GM21717 (cell line): ENCODE measurements around the gene LINGO3.
A peak's percentile ranks its signal among the peaks of the same experiment; 100 is the strongest.

Experiments used
- ATAC-seq: cut with Tn5 transposase; IDR thresholded peaks from one replicate; pipeline ENCODE4 v1.9.1; 2021; ENCODE audit warnings: mild to moderate bottlenecking, moderate library complexity; ENCODE audit not compliant: unreplicated experiment

LINGO3 gene

DNA sequence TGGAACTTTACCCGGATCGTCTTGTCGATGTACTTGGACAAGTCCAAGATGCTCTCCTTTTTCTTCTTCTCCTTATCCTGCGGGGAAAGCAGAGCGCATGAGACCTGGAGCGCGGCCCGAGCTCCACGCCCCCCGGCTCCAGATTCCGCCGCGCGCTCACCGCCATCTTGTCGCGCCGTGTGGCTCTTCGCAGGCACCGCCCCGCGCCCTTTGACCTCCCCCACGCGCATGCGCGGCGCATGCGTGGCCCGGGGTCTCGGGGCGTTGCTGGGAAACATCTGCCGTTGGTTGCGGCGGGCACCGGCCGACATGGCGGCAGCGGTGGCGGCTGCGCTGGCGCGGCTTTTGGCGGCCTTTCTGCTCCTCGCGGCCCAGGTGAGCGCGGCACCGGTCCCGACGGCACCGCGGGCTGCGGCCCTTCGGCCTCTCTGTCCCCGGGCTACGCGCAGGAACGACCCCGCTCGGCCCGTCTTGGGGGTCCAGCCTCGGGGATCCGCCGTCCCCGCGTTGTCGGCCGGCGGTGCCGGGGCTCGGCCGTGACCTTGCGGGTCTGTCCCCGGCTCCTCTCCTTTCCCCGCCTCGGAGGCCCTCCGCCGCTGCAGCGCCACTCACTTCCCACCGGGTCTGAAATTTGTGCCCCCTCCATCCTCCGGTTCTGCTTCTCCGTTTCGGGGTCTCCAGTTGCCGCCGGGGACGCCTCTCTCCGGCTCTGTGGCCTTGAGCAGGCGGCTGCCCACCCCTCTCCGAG, 20.6 kb upstream of the LINGO3 start, which contains the start of the genes LSM7 and SPPL2B:
TSS of gene LSM7 (minus strand) at position 186 of the 748 bp plus-strand sequence. CDS start at position 166, 20 bp downstream.
TSS of gene SPPL2B (plus strand) at position 284 of the 748 bp plus-strand sequence. CDS start at position 310, 26 bp downstream.
- peak; percentile 42 for ATAC-seq

GRCh38 chr19:2327773-2328400, 19.9 kb upstream of the LINGO3 start:
- no peak for ATAC-seq

GRCh38 chr19:2326699-2327360, 18.9 kb upstream of the LINGO3 start:
- ATAC-seq, result no peak

DNA sequence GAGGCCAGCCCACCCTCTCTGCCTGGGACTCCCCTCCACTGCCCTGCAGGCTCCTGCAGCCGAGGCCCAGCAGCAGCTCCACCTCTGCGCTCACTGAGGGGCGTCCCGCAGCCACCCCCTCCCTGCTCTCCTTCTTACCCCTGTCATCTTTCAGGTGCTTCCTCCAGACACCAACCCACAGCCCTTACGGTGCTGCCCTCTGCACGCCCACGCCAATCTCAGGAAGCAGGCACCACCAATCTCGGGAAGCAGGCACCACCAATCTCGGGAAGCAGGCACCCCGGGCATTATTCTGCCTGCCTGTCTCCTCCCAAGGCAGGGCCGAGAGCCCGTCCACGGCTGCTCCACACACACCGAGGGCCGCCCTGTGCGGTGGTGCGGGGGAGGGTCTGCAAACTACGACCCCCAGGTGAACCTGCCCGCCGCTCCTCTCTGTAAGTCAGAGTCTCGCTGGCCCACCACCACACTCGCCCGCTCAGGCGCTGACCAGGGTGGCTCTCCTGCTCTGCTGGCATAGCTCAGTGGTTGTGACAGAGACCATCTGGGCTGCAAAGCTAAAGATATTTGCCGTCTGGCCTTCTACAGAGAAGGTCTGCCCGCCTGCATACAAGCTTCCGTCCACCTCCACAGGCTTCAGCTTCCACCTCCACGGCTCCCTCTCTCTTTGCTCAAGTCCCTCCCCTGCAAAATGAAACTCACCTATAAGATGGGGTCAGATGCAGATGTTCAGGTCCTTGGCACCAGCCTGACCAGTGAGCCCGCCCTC, 17.5 kb upstream of the LINGO3 start:
- no peak for ATAC-seq

GRCh38 chr19:2324220-2324948, 16.4 kb upstream of the LINGO3 start:
- no peak for ATAC-seq

DNA sequence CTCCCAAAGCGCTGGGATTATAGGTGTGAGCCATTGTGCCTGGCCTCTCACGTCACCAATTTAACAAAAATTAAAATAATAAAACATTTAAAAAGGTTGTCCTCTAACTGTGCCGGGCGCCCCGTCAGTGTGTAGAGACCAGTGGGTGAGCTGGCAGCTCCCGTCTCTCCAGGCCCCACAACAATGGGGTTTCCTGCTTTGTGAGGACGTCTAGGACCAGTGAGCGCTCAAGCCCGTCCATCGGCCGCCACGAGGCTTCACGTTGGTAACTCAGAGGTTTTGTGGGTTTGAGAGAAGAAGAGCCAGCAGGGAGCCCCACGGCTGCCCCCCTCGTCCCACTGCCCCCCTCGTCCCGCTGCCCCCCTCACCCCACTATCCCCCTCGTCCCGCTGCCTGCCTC, 15.8 kb upstream of the LINGO3 start:
- no peak for ATAC-seq

GRCh38 chr19:2321565-2322283, 13.8 kb upstream of the LINGO3 start:
- ATAC-seq, result no peak

DNA sequence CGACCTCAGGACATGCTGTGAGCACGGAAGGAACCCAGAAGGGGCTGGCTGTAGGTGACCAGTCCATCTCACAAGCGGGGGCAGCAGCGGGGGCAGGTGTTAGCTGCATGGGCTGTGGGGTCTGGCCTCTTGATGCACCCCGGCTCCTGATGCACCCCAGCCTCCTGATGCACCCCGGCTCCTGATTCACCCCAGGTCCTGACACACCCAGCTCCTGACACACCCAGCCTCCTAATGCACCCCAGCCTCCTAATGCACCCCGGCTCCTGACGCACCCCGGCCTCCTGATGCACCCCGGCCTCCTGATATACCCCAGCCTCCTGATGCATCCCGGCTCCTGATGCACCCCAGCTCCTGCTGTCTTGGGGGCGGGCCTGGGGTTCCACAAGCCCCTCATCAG, 13.0 kb upstream of the LINGO3 start:
- ATAC-seq, result no peak

- ATAC-seq, result no peak
Measured at GRCh38 chr19:2320049-2320448, 12.1 kb upstream of the LINGO3 start.

GRCh38 chr19:2319551-2319950, 11.6 kb upstream of the LINGO3 start:
- no peak for ATAC-seq

DNA sequence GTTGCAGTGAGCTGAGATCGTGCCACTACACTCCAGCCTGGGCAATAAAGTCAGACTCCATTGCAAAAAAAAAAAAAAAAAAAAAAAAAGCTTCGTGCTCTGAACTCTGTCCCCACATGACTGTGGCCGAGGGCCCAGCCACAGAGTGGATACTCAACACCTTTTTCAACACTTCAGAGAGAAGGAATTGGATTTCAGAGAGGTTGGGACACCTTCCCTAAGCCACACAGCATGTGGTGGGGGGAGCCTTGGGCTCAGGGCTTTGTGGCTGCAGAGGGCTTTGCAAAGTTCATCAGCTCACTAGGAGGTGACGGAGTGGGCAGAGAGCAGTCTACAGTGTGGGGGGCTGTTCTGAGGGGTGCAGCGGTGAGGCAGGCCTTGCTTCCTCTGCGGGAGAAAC, 11.0 kb upstream of the LINGO3 start:
- ATAC-seq, result no peak

DNA sequence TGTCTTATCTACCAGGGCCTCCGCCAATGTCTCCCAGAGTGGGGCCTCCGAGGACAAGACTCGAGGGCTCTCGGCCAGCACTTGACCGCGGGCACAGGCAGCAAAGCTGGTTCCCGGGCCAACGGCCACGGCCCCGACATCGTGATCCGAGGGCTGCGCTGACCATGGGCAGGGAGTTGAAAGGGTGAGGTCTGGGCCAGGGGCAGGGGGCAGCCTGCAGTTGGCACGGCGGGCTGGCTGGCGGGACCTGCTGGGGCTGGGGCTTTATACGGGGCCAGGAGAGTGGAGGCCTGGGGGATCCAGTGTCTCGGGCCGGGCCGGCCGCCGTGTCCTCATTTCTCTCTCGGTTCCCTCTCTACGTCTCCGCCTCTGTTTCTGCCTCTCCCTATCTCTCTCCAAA, 9.8 kb upstream of the LINGO3 start:
- no peak for ATAC-seq

DNA sequence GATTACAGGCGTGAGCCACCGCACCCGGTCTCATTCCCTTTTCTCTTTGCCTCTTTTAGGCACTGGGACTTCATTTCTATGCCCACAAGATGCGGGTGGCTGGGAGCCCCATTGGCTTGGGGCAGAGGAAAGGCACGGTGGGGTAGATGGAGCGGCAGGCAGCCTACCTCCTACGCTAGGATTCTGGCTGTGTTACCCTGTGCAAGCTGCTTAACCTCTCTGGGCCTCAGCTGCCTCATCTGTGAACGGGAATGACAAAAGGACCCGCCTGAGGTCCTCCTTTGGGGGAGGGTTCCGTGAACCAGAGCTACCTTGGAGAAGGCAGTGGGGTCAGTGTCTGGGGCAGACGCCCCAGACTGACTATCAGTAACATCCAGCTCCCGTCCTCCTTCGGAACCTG, 9.3 kb upstream of the LINGO3 start:
- ATAC-seq, result no peak

DNA sequence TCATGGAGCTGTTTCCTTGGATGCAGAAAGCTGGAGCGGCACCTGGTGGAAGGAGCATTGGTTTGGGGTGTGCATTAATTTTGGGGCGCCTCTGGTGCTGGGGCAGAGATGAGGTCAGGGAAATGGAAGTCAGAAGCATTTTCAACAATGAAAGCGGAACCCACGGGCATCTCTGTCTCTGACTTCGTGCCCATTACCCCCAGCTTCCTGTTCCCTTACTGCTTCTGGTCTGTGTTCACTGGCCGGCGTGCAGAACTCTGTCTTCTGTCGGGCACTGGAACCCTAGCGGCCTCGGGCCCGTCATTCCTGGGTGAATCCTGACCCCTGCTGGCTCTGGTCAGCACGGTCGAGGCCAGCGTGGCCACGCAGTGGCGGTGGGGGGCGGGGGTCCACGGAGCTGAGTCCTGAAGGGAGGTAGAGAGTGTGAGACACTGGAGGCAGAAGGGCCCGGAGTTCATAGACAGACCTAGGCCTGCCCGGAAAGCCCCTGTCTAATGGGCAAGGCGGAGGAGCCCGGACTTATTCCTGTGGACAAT, 7.9 kb upstream of the LINGO3 start:
- ATAC-seq, result no peak

- no peak for ATAC-seq
Measured at GRCh38 chr19:2315121-2315817, 7.3 kb upstream of the LINGO3 start.

DNA sequence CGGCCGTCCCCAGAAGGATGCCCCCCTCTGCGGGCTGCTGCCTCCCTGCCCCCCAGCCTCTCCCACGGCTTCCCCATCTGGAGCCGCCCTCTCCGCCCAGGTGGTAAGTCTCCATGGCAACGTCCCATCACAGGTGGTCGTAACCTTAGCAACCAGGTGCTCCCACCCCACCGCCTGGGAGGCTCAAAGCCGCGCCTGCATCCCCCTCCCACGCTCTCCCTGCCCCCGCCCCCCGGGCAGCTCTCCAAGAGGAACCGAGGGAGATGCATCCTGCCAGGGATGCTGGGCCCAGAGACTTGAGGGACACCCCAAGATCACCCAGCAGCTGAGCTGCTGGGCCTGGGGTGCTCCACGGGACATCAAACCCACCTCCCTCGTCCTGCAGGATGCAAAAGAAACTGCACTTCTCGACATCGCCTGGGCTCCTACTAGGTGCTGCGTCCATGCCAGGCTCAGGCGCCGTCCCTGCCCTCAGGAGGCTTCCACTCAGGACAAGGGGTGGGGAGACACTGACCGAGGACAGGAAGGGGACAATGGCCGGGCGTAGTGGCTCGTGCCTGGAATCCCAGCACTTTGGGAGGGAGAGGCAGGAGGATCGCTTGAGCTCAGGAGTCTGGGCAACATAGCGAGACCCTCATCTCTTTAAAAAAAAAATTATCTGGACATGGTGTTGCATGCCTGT, 5.0 kb upstream of the LINGO3 start:
- no peak for ATAC-seq

- no peak for ATAC-seq
Measured at GRCh38 chr19:2311093-2311492, 3.1 kb upstream of the LINGO3 start.

DNA sequence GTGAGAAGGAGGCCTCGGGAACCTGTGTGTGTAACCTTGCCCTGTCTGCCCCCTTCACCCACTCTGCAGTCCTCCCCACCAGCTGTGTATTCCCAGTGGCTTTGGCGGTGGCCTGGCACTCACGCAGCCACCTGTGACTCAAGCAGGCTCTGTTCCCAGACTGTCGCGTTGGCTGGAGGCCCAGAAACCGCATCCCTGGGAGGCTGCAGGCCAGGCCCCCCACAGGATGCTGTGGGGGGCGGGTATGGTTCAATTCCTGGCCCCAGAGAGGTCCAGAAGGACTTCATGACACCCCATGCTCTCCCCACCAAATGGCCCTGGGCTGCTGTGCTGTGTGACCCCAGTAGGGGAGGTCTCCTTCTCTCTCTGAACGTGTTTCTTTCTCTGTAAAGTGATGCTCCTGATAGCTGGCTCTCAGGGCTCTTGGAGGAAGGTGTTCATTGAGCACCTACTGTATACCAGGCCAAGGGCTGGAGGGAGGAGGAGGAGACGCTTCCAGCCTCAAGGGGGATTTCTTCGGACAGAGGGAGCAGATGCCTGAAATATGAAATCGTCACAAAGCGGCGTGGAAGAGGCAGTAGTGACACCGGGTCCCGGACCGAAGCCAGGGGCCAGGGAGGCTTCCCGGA, 1.9 kb upstream of the LINGO3 start:
- ATAC-seq, result no peak
